Epithelial cell of prostate (primary cell): ENCODE results near the gene RABGAP1L.
"Not testable (repeated sequence)": the region's sequence is repeated elsewhere in the genome, so short reads cannot be mapped to it uniquely, and the experiment has no call there.

Experiments used
- DNase-seq: peaks from one replicate; pipeline ENCODE4 v3.0.0-alpha.2; 2011; ENCODE audit warnings: low read depth, low spot score
- H3K27ac ChIP-seq: fragments of 450-650 bp; 2 replicates; pipeline ENCODE4 v1.5.1; 2017; ENCODE audit warnings: mild to moderate bottlenecking

The RABGAP1L gene

GRCh38 chr1:174276087-174276486, 116.8 kb downstream of the RABGAP1L start:
- H3K27ac ChIP-seq, result no peak overlapping the region
- DNase-seq, result no peak

- H3K27ac ChIP-seq, result no peak overlapping the region
Observed at GRCh38 chr1:174284052-174284451, 124.7 kb downstream of the RABGAP1L start.

GRCh38 chr1:174286042-174286441, 126.7 kb downstream of the RABGAP1L start:
- no peak overlapping the region for H3K27ac ChIP-seq
- DNase-seq, result no peak

More at GRCh38 chr1:174284052-174284451, 124.7 kb downstream of the RABGAP1L start:
- no peak for DNase-seq

- DNase-seq, result no peak
- H3K27ac ChIP-seq, result no peak overlapping the region
Observed at GRCh38 chr1:174289644-174290310, 130.5 kb downstream of the RABGAP1L start.

GRCh38 chr1:174291059-174291458, 131.7 kb downstream of the RABGAP1L start:
- no peak for DNase-seq
- no peak overlapping the region for H3K27ac ChIP-seq

GRCh38 chr1:174296309-174296708, 137.0 kb downstream of the RABGAP1L start:
- DNase-seq, result no peak
- H3K27ac ChIP-seq, result no peak overlapping the region

- no peak for DNase-seq
- H3K27ac ChIP-seq, result no peak overlapping the region
Observed at GRCh38 chr1:174297351-174297750, 138.0 kb downstream of the RABGAP1L start.

- no peak overlapping the region for H3K27ac ChIP-seq
- DNase-seq, result no peak
Observed at GRCh38 chr1:174301295-174302077, 142.2 kb downstream of the RABGAP1L start.

- DNase-seq, result no peak
- H3K27ac ChIP-seq, result no peak overlapping the region
Observed at GRCh38 chr1:174308604-174309003, 149.3 kb downstream of the RABGAP1L start.

GRCh38 chr1:174309490-174309889, 150.2 kb downstream of the RABGAP1L start:
- H3K27ac ChIP-seq, result no peak overlapping the region
- no peak for DNase-seq

- no peak overlapping the region for H3K27ac ChIP-seq
- DNase-seq, result no peak
Observed at GRCh38 chr1:174314433-174314832, 155.1 kb downstream of the RABGAP1L start.

- no peak for DNase-seq
- H3K27ac ChIP-seq, result no peak overlapping the region
Observed at GRCh38 chr1:174315239-174315638, 155.9 kb downstream of the RABGAP1L start.

GRCh38 chr1:174320897-174321296, 161.6 kb downstream of the RABGAP1L start:
- H3K27ac ChIP-seq, DNase-seq: not testable (repeated sequence)

- peak; percentile 59 for DNase-seq
- H3K27ac ChIP-seq, result peak overlapping the region; percentile 36
Observed at GRCh38 chr1:174322202-174322862, 163.0 kb downstream of the RABGAP1L start.

GRCh38 chr1:174324493-174324892, 165.2 kb downstream of the RABGAP1L start:
- no peak overlapping the region for H3K27ac ChIP-seq
- DNase-seq, result no peak

- DNase-seq, result no peak
- H3K27ac ChIP-seq, result no peak overlapping the region
Observed at GRCh38 chr1:174324939-174325338, 165.6 kb downstream of the RABGAP1L start.

- H3K27ac ChIP-seq, result no peak overlapping the region
- no peak for DNase-seq
Observed at GRCh38 chr1:174326278-174326677, 167.0 kb downstream of the RABGAP1L start.

- no peak for DNase-seq
- H3K27ac ChIP-seq, result no peak overlapping the region
Observed at GRCh38 chr1:174333437-174333836, 174.1 kb downstream of the RABGAP1L start.

GRCh38 chr1:174337000-174337681, 177.8 kb downstream of the RABGAP1L start:
- H3K27ac ChIP-seq, result no peak overlapping the region
- no peak for DNase-seq

GRCh38 chr1:174340404-174340803, 181.1 kb downstream of the RABGAP1L start:
- not testable (repeated sequence) for DNase-seq, H3K27ac ChIP-seq

GRCh38 chr1:174344162-174344561, 184.8 kb downstream of the RABGAP1L start:
- H3K27ac ChIP-seq, result no peak overlapping the region
- no peak for DNase-seq
